ENCODE measurements around the gene GALK2. TPM values are rescaled to one million over a fixed set of nuclear protein-coding genes. Genes with fewer than 3 reads are reported as not detected.

GALK2 gene
- total RNA-seq, 2 experiments from 2014 or later: 20.2 to 23.4 TPM

- Mint-ChIP-seq H3K27ac (no peak overlapping the region), H3K4me1 (peaks cover 44% of the 10 kb centered on the region), H3K9me3 (no peaks in the 10 kb centered on the region), H3K36me3 (ENCODE audit: low read depth) (peaks cover 6% of the 10 kb centered on the region), H3K4me3 (no peak overlapping the region), H3K27me3 (no peaks in the 10 kb centered on the region)
- POLR2A ChIA-PET: no interaction called here
- CTCF ChIA-PET: no interaction called here
- DNase-seq: no peak
Measured at GRCh38 chr15:49148727-49149126, 21.3 kb upstream of the GALK2 start.

- Mint-ChIP-seq H3K9me3 (no peaks in the 10 kb centered on the region), H3K4me1 (peaks cover 51% of the 10 kb centered on the region), H3K4me3 (no peak overlapping the region), H3K36me3 (ENCODE audit: low read depth) (peaks cover 9% of the 10 kb centered on the region), H3K27ac (no peak overlapping the region), H3K27me3 (no peaks in the 10 kb centered on the region)
- CTCF ChIA-PET: interaction anchor here (1.3 to 1.5 kb wide), 2 partner anchors 176 to 290 kb away, joined by 4 to 5 read pairs; no protein-coding TSS in a partner anchor
- POLR2A ChIA-PET: no interaction called here
- no peak for DNase-seq
Measured at GRCh38 chr15:49151831-49152230, 18.2 kb upstream of the GALK2 start.

GRCh38 chr15:49152552-49153312, 17.3 kb upstream of the GALK2 start:
- no peak overlapping the region for H3K27ac Mint-ChIP-seq
- peaks cover 9% of the 10 kb centered on the region for H3K36me3 Mint-ChIP-seq (ENCODE audit: low read depth)
- DNase-seq: no peak
- no peaks in the 10 kb centered on the region for H3K27me3 Mint-ChIP-seq
- CTCF ChIA-PET: interaction anchor here (1.3 kb wide), 1 partner anchor 177 kb away, joined by 5 read pairs; no protein-coding TSS in a partner anchor
- no peaks in the 10 kb centered on the region for H3K9me3 Mint-ChIP-seq
- no peak overlapping the region for H3K4me3 Mint-ChIP-seq
- peaks cover 53% of the 10 kb centered on the region for H3K4me1 Mint-ChIP-seq
- POLR2A ChIA-PET: no interaction called here

- CTCF ChIA-PET: interaction anchor here (0.7 to 2.0 kb wide), 3 partner anchors 33 to 1296 kb away, joined by 3 to 7 read pairs (median 4); no protein-coding TSS in a partner anchor
- H3K9me3 Mint-ChIP-seq: no peaks in the 10 kb centered on the region
- H3K36me3 Mint-ChIP-seq (ENCODE audit: low read depth): peaks cover 9% of the 10 kb centered on the region
- peaks cover 46% of the 10 kb centered on the region for H3K4me1 Mint-ChIP-seq
- peak overlapping the region; percentile 100 for H3K4me3 Mint-ChIP-seq
- no peaks in the 10 kb centered on the region for H3K27me3 Mint-ChIP-seq
- POLR2A ChIA-PET: no interaction called here
- no peak for DNase-seq
- peak overlapping the region; percentile 99 for H3K27ac Mint-ChIP-seq
Measured at GRCh38 chr15:49154359-49154758, 15.7 kb upstream of the GALK2 start.

GRCh38 chr15:49154799-49155109, 15.3 kb upstream of the GALK2 start:
- Mint-ChIP-seq H3K9me3 (no peaks in the 10 kb centered on the region), H3K27ac (peak overlapping the region; percentile 99), H3K36me3 (ENCODE audit: low read depth) (peaks cover 9% of the 10 kb centered on the region), H3K4me3 (peak overlapping the region; percentile 100), H3K27me3 (no peaks in the 10 kb centered on the region), H3K4me1 (peaks cover 45% of the 10 kb centered on the region)
- no peak for DNase-seq
- ChIA-PET CTCF (interaction anchor here (0.7 to 2.0 kb wide), 4 partner anchors 33 to 1296 kb away, joined by 3 to 7 read pairs (median 4); no protein-coding TSS in a partner anchor), POLR2A (no interaction called here)

GRCh38 chr15:49155110-49155833, 14.8 kb upstream of the GALK2 start, which contains the start of gene COPS2:
COPS2 (minus strand) TSS chr15:49155599; CDS start chr15:49155578, 21 bp downstream.
- H3K27ac Mint-ChIP-seq: peak within 1 kb of the TSS; percentile 99
- ChIA-PET POLR2A (interaction anchor here (0.8 to 1.6 kb wide), 2 partner anchors 15 to 277 kb away, joined by 3 to 10 read pairs; partner anchors contain the start of genes EID1 and GALK2), CTCF (interaction anchor here (0.7 to 2.0 kb wide), 10 partner anchors 9 to 1295 kb away, joined by 3 to 7 read pairs (median 4); partner anchors contain the start of genes CEP152 and GALK2)
- H3K9me3 Mint-ChIP-seq: no peaks in the 10 kb centered on the region
- H3K4me1 Mint-ChIP-seq: peaks cover 44% of the 10 kb centered on the region
- H3K4me3 Mint-ChIP-seq: peak within 1 kb of the TSS; percentile 100
- H3K36me3 Mint-ChIP-seq (ENCODE audit: low read depth): peaks cover 9% of the 10 kb centered on the region
- no peaks in the 10 kb centered on the region for H3K27me3 Mint-ChIP-seq
- peak; percentile 96 for DNase-seq

- H3K9me3 Mint-ChIP-seq: no peaks in the 10 kb centered on the region
- ChIA-PET POLR2A (interaction anchor here (0.8 to 1.6 kb wide), 2 partner anchors 14 to 278 kb away, joined by 3 to 10 read pairs; partner anchors contain the start of genes EID1 and GALK2), CTCF (interaction anchor here (1.0 to 2.0 kb wide), 9 partner anchors 8 to 345 kb away, joined by 3 to 7 read pairs (median 4); partner anchors contain the start of genes CEP152 and GALK2)
- H3K36me3 Mint-ChIP-seq (ENCODE audit: low read depth): peaks cover 9% of the 10 kb centered on the region
- H3K27me3 Mint-ChIP-seq: no peaks in the 10 kb centered on the region
- peaks cover 41% of the 10 kb centered on the region for H3K4me1 Mint-ChIP-seq
- H3K4me3 Mint-ChIP-seq: peak overlapping the region; percentile 100
- no peak for DNase-seq
- H3K27ac Mint-ChIP-seq: peak overlapping the region; percentile 99
Measured at GRCh38 chr15:49155834-49156627, 14.0 kb upstream of the GALK2 start.

GRCh38 chr15:49163678-49164077, 6.4 kb upstream of the GALK2 start:
- DNase-seq: no peak
- no peaks in the 10 kb centered on the region for H3K9me3 Mint-ChIP-seq
- no peaks in the 10 kb centered on the region for H3K4me1 Mint-ChIP-seq
- H3K4me3 Mint-ChIP-seq: no peak overlapping the region
- ChIA-PET CTCF (no interaction called here), POLR2A (no interaction called here)
- H3K27me3 Mint-ChIP-seq: no peaks in the 10 kb centered on the region
- peaks cover 10% of the 10 kb centered on the region for H3K36me3 Mint-ChIP-seq (ENCODE audit: low read depth)
- no peak overlapping the region for H3K27ac Mint-ChIP-seq

GRCh38 chr15:49164865-49165264, 5.2 kb upstream of the GALK2 start:
- Mint-ChIP-seq H3K27me3 (no peaks in the 10 kb centered on the region), H3K9me3 (no peaks in the 10 kb centered on the region), H3K4me3 (no peak overlapping the region), H3K4me1 (peaks cover 7% of the 10 kb centered on the region), H3K36me3 (ENCODE audit: low read depth) (peaks cover 10% of the 10 kb centered on the region), H3K27ac (no peak overlapping the region)
- CTCF ChIA-PET: interaction anchor here (1.2 kb wide), 1 partner anchor 9 kb away, joined by 3 read pairs; the partner anchor contains the start of gene COPS2
- POLR2A ChIA-PET: no interaction called here
- no peak for DNase-seq

- no peak overlapping the region for H3K4me3 Mint-ChIP-seq
- H3K27me3 Mint-ChIP-seq: no peaks in the 10 kb centered on the region
- H3K9me3 Mint-ChIP-seq: no peaks in the 10 kb centered on the region
- CTCF ChIA-PET: no interaction called here
- no peak overlapping the region for H3K27ac Mint-ChIP-seq
- peaks cover 30% of the 10 kb centered on the region for H3K4me1 Mint-ChIP-seq
- no peak for DNase-seq
- H3K36me3 Mint-ChIP-seq (ENCODE audit: low read depth): peaks cover 11% of the 10 kb centered on the region
- POLR2A ChIA-PET: no interaction called here
Measured at GRCh38 chr15:49168016-49168415, 2.0 kb upstream of the GALK2 start.

- peaks cover 49% of the 10 kb centered on the region for H3K4me1 Mint-ChIP-seq
- H3K9me3 Mint-ChIP-seq: peaks cover 2% of the 10 kb centered on the region
- ChIA-PET POLR2A (no interaction called here), CTCF (no interaction called here)
- H3K36me3 Mint-ChIP-seq (ENCODE audit: low read depth): peaks cover 14% of the 10 kb centered on the region
- H3K27me3 Mint-ChIP-seq: no peaks in the 10 kb centered on the region
- DNase-seq: no peak
- H3K4me3 Mint-ChIP-seq: peak overlapping the region; percentile 87
- no peak overlapping the region for H3K27ac Mint-ChIP-seq
Measured at GRCh38 chr15:49171790-49172189, 1.7 kb downstream of the GALK2 start.

GRCh38 chr15:49174902-49175301, 4.9 kb downstream of the GALK2 start:
- CTCF ChIA-PET: no interaction called here
- H3K4me3 Mint-ChIP-seq: no peak overlapping the region
- no peak for DNase-seq
- H3K27ac Mint-ChIP-seq: peak overlapping the region; percentile 66
- peaks cover 2% of the 10 kb centered on the region for H3K9me3 Mint-ChIP-seq
- POLR2A ChIA-PET: no interaction called here
- peaks cover 42% of the 10 kb centered on the region for H3K4me1 Mint-ChIP-seq
- no peaks in the 10 kb centered on the region for H3K27me3 Mint-ChIP-seq
- peaks cover 19% of the 10 kb centered on the region for H3K36me3 Mint-ChIP-seq (ENCODE audit: low read depth)

Data from activated CD4-positive, alpha-beta T cell treated with anti-CD3 and anti-CD28 coated beads, Interleukin-2, amount 10 ng/mL, durations not matched to agents 7 days and 5 days (primary cell).